ENCODE measurements around the gene B3GNT5. TPM values are rescaled to one million over a fixed set of nuclear protein-coding genes. Genes with fewer than 3 reads are reported as not detected.

B3GNT5 gene
- 32.1 and 33.0 TPM in 2 replicates for total RNA-seq (2012; rRNA removed)

DNA sequence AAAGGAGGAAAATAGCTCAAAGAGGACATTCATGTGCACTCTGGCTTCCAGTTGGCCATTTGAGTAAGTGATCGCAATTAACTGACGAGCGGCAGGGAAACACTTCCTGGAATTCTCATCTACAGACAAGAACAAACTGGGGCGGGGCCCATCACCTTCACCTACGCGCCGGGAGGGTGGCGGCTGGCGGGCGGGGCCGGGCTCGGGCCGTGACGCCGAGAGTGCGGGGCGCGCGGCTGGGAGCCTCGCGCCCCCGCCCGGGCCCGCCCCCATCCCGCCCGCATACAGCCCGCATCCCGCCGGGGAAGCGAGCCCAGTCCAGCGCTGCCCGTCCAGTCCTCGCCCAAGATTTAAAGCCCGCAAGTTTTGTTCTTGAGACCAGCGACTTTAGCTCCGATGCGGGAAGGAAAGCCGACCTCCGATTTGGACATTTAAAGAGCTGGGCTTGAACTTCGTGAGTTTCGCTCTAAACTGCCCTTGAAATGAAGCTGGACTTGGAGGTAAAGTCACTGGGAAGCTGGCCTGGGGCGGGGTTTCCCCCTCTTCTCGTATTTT, at the start of gene B3GNT5:
B3GNT5 (plus strand) TSS at position 281 of the 555 bp plus-strand sequence. CDS start 16,546 bp downstream, outside the sequence.
- H3K9me3 ChIP-seq (replicated peaks; ENCODE audit: low read length) = no peaks in the 10 kb centered on the region
- H3K9ac ChIP-seq (ENCODE audit: low read depth, low read length) = peak within 1 kb of the TSS; percentile 89
- peak within 1 kb of the TSS; percentile 96 for H3K4me3 ChIP-seq (ENCODE audit: low read length)
- H3K4me1 ChIP-seq (ENCODE audit: control insufficient read depth, insufficient read depth, low read length) = peaks cover 14% of the 10 kb centered on the region
- H3K27me3 ChIP-seq (ENCODE audit: control insufficient read depth, insufficient read depth, low read length) = no peaks in the 10 kb centered on the region
- peaks cover 6% of the 10 kb centered on the region for H3K36me3 ChIP-seq (ENCODE audit: insufficient read depth, low read length)
- peak within 1 kb of the TSS; percentile 86 for H3K4me2 ChIP-seq (ENCODE audit: low read length)

DNA sequence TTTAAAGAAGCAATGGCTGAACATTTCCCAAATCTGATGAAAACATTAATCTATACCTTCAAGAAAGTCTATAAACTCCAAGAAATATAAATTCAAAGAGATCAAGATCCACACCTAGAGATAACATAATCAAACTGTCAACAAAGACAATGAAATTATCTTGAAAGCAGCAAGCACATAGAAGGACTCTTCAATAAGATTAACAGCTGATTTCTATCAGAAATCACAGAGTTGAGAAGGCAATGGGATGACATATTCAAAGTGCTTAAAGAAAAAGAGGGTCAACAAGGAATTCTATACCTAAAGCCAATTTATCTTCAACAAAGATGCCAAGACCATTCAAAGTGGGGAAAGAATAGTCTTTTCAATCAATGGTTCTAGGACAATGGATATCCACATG, 49.4 kb upstream of the B3GNT5 start:
- Histone ChIP-seq H3K9me3 (replicated peaks; ENCODE audit: low read length) (no peaks in the 10 kb centered on the region), H3K4me1 (ENCODE audit: control insufficient read depth, insufficient read depth, low read length) (no peaks in the 10 kb centered on the region), H3K9ac (ENCODE audit: low read depth, low read length) (no peak overlapping the region), H3K27me3 (ENCODE audit: control insufficient read depth, insufficient read depth, low read length) (no peaks in the 10 kb centered on the region), H3K4me2 (ENCODE audit: low read length) (no peak overlapping the region), H3K36me3 (ENCODE audit: insufficient read depth, low read length) (no peaks in the 10 kb centered on the region), H3K4me3 (ENCODE audit: low read length) (no peak overlapping the region)

DNA sequence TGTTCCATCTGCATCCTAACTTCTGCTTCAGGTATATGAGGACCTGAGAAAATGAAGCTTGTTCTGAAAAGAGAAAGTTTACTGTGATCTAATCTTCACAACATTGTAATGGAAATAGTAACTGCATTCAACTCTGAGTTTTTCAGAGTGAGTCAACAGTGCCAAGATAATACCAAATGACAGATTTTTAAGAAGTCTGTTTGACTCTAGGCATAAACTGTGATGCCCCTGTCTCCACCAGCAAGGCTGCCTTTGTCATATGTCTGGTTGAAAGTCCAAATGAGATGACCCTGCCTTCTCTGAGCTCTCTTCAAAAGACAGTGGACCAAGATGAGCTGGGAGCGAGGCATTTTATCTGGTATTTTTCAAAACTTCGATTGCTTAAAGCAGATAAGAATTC, 44.8 kb upstream of the B3GNT5 start:
- H3K27me3 ChIP-seq (ENCODE audit: control insufficient read depth, insufficient read depth, low read length) = no peaks in the 10 kb centered on the region
- no peaks in the 10 kb centered on the region for H3K9me3 ChIP-seq (replicated peaks; ENCODE audit: low read length)
- H3K4me2 ChIP-seq (ENCODE audit: low read length) = no peak overlapping the region
- no peaks in the 10 kb centered on the region for H3K36me3 ChIP-seq (ENCODE audit: insufficient read depth, low read length)
- no peak overlapping the region for H3K9ac ChIP-seq (ENCODE audit: low read depth, low read length)
- H3K4me1 ChIP-seq (ENCODE audit: control insufficient read depth, insufficient read depth, low read length) = no peaks in the 10 kb centered on the region
- no peak overlapping the region for H3K4me3 ChIP-seq (ENCODE audit: low read length)

DNA sequence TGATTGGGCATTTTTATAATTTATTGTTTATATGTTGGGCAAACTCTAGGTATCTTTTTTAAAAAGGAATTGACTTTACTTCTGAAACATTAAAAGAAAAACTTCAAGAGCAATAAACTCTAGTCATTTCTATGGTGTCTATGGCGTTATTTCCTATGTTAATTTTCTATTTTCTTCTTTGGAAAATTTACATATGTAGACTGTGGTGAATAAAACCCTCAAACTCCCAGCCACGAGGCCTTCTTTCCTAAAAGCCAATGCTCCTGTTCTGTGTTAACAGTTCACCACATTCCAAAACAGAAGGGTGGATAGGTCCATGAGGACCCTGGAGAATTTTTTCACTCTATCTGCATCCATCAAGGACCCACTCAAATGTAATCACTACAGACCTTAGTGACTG, 44.3 kb upstream of the B3GNT5 start:
- Histone ChIP-seq H3K4me2 (ENCODE audit: low read length) (no peak overlapping the region), H3K9me3 (replicated peaks; ENCODE audit: low read length) (no peaks in the 10 kb centered on the region), H3K36me3 (ENCODE audit: insufficient read depth, low read length) (no peaks in the 10 kb centered on the region), H3K27me3 (ENCODE audit: control insufficient read depth, insufficient read depth, low read length) (no peaks in the 10 kb centered on the region), H3K4me3 (ENCODE audit: low read length) (no peak overlapping the region), H3K4me1 (ENCODE audit: control insufficient read depth, insufficient read depth, low read length) (no peaks in the 10 kb centered on the region), H3K9ac (ENCODE audit: low read depth, low read length) (no peak overlapping the region)

GRCh38 chr3:183210341-183210740, 42.7 kb upstream of the B3GNT5 start:
- no peaks in the 10 kb centered on the region for H3K9me3 ChIP-seq (replicated peaks; ENCODE audit: low read length)

GRCh38 chr3:183210862-183211341, 42.2 kb upstream of the B3GNT5 start:
- no peaks in the 10 kb centered on the region for H3K36me3 ChIP-seq (ENCODE audit: insufficient read depth, low read length)
- no peak overlapping the region for H3K4me2 ChIP-seq (ENCODE audit: low read length)
- no peak overlapping the region for H3K4me3 ChIP-seq (ENCODE audit: low read length)
- H3K4me1 ChIP-seq (ENCODE audit: control insufficient read depth, insufficient read depth, low read length) = no peaks in the 10 kb centered on the region
- no peak overlapping the region for H3K9ac ChIP-seq (ENCODE audit: low read depth, low read length)
- no peaks in the 10 kb centered on the region for H3K27me3 ChIP-seq (ENCODE audit: control insufficient read depth, insufficient read depth, low read length)
- H3K9me3 ChIP-seq (replicated peaks; ENCODE audit: low read length) = no peaks in the 10 kb centered on the region

More at GRCh38 chr3:183210341-183210740, 42.7 kb upstream of the B3GNT5 start:
- H3K27me3 ChIP-seq (ENCODE audit: control insufficient read depth, insufficient read depth, low read length) = no peaks in the 10 kb centered on the region
- no peak overlapping the region for H3K4me3 ChIP-seq (ENCODE audit: low read length)
- H3K4me2 ChIP-seq (ENCODE audit: low read length) = no peak overlapping the region
- H3K4me1 ChIP-seq (ENCODE audit: control insufficient read depth, insufficient read depth, low read length) = no peaks in the 10 kb centered on the region
- no peak overlapping the region for H3K9ac ChIP-seq (ENCODE audit: low read depth, low read length)
- H3K36me3 ChIP-seq (ENCODE audit: insufficient read depth, low read length) = no peaks in the 10 kb centered on the region

DNA sequence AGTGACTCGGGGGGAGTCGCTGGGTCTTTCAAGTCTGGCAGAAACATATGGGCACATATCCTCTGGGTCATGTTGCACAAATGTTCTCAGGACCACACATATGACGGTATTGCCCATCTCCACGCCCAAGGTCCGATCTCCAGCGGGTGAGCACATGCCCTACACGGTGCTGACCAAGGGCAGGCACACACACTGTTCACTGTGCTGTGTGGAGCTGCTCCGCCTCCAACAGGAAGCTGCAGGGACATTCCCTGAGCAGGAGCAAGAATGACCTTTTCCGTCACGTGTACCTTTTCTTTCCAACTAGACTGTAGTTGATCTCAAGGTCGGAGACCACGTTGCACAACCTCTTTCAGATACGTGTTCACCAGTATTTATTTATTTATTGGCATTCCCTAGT, 41.7 kb upstream of the B3GNT5 start:
- Histone ChIP-seq H3K4me1 (ENCODE audit: control insufficient read depth, insufficient read depth, low read length) (no peaks in the 10 kb centered on the region), H3K36me3 (ENCODE audit: insufficient read depth, low read length) (no peaks in the 10 kb centered on the region)

GRCh38 chr3:183212096-183212495, 41.0 kb upstream of the B3GNT5 start:
- no peak overlapping the region for H3K9ac ChIP-seq (ENCODE audit: low read depth, low read length)
- no peaks in the 10 kb centered on the region for H3K9me3 ChIP-seq (replicated peaks; ENCODE audit: low read length)
- no peaks in the 10 kb centered on the region for H3K4me1 ChIP-seq (ENCODE audit: control insufficient read depth, insufficient read depth, low read length)
- H3K4me2 ChIP-seq (ENCODE audit: low read length) = no peak overlapping the region
- no peak overlapping the region for H3K4me3 ChIP-seq (ENCODE audit: low read length)
- H3K36me3 ChIP-seq (ENCODE audit: insufficient read depth, low read length) = no peaks in the 10 kb centered on the region
- no peaks in the 10 kb centered on the region for H3K27me3 ChIP-seq (ENCODE audit: control insufficient read depth, insufficient read depth, low read length)

More for the DNA sequence above, 41.7 kb upstream of the B3GNT5 start:
- Histone ChIP-seq H3K4me2 (ENCODE audit: low read length) (no peak overlapping the region), H3K4me3 (ENCODE audit: low read length) (no peak overlapping the region), H3K9me3 (replicated peaks; ENCODE audit: low read length) (no peaks in the 10 kb centered on the region), H3K27me3 (ENCODE audit: control insufficient read depth, insufficient read depth, low read length) (no peaks in the 10 kb centered on the region), H3K9ac (ENCODE audit: low read depth, low read length) (no peak overlapping the region)

DNA sequence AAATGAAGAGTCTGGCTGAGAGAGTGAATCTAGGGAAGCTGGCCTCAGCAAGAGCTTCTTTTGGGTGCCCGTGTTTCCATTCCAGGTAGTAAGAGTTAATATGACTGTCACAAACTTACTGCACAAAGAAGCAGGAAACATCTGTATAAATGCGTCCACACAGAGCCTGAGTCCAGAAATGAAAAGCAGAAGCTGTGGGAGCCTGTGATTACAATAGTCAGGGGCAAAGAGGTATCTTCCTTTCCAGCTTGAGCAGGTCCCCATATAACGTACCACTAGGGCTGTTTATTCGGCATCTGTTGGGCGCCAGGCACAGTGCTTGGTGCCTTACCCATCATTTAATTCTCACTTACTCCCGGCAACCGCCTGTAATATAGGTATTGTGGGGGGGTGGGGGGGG, 40.5 kb upstream of the B3GNT5 start:
- H3K9me3 ChIP-seq (replicated peaks; ENCODE audit: low read length) = no peaks in the 10 kb centered on the region
- H3K9ac ChIP-seq (ENCODE audit: low read depth, low read length) = no peak overlapping the region
- H3K4me3 ChIP-seq (ENCODE audit: low read length) = no peak overlapping the region
- H3K27me3 ChIP-seq (ENCODE audit: control insufficient read depth, insufficient read depth, low read length) = peaks cover under 1% of the 10 kb centered on the region
- no peak overlapping the region for H3K4me2 ChIP-seq (ENCODE audit: low read length)
- no peaks in the 10 kb centered on the region for H3K36me3 ChIP-seq (ENCODE audit: insufficient read depth, low read length)
- no peaks in the 10 kb centered on the region for H3K4me1 ChIP-seq (ENCODE audit: control insufficient read depth, insufficient read depth, low read length)

GRCh38 chr3:183213415-183214276, 39.4 kb upstream of the B3GNT5 start:
- Histone ChIP-seq H3K9ac (ENCODE audit: low read depth, low read length) (no peak overlapping the region), H3K4me2 (ENCODE audit: low read length) (no peak overlapping the region), H3K4me3 (ENCODE audit: low read length) (no peak overlapping the region), H3K36me3 (ENCODE audit: insufficient read depth, low read length) (no peaks in the 10 kb centered on the region), H3K4me1 (ENCODE audit: control insufficient read depth, insufficient read depth, low read length) (no peaks in the 10 kb centered on the region), H3K27me3 (ENCODE audit: control insufficient read depth, insufficient read depth, low read length) (peaks cover 4% of the 10 kb centered on the region), H3K9me3 (replicated peaks; ENCODE audit: low read length) (no peaks in the 10 kb centered on the region)

DNA sequence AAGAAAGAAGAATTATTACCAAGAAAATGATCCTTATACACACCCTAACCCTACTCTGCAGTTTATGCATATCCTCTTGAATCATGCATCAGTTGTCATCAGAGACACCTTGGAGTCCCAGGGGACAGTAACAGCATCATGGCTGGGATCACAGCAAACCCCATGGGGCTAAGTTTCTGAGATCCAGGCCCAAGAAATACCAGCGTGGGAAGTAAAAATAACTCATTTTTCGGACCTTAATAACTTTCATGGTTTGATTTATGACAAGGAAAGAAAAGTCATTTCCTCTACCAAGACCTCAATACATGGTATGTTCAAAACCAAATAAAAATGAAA, 38.8 kb upstream of the B3GNT5 start:
- Histone ChIP-seq H3K9me3 (replicated peaks; ENCODE audit: low read length) (no peaks in the 10 kb centered on the region), H3K4me2 (ENCODE audit: low read length) (no peak overlapping the region), H3K9ac (ENCODE audit: low read depth, low read length) (no peak overlapping the region), H3K4me3 (ENCODE audit: low read length) (no peak overlapping the region), H3K27me3 (ENCODE audit: control insufficient read depth, insufficient read depth, low read length) (peaks cover 4% of the 10 kb centered on the region), H3K4me1 (ENCODE audit: control insufficient read depth, insufficient read depth, low read length) (no peaks in the 10 kb centered on the region), H3K36me3 (ENCODE audit: insufficient read depth, low read length) (no peaks in the 10 kb centered on the region)
